IMR-90 (cell line): ENCODE measurements around the gene ZNF213. TPM values are rescaled to one million over a fixed set of nuclear protein-coding genes. Genes with fewer than 3 reads are reported as not detected.

Experiments used
- ATAC-seq: fragments of 200-7000 bp; cut with Tn5 transposase; 2 replicates; pipeline ENCODE4 v1.9.1; 2020; ENCODE audit warnings: low read depth, mild to moderate bottlenecking, moderate library complexity
- BruUV-seq: library from RNA; stranded (reverse); fragments of 400-500 nt; replicated peaks from 2 replicates; lab custom pipeline; 2021; lab: Mats Ljungman, UMichigan
- CTCF ChIA-PET: fragments of 300-600 bp; formaldehyde crosslinking; extraction: SDS; loops from one replicate; lab custom pipeline; 2021; ENCODE audit warnings: antibody characterized with exemption; lab: Yijun Ruan, JAX
- POLR2A ChIA-PET: fragments of 300-600 bp; sonication (Branson Sonifier 250); formaldehyde crosslinking; loops from one replicate; lab custom pipeline; 2022; ENCODE audit warnings: antibody characterized with exemption; ENCODE audit not compliant: unreplicated experiment; lab: Charles Lee
- DNase-seq: peaks from one replicate; pipeline ENCODE4 v3.0.0; 2013
- H2AFZ ChIP-seq: replicated peaks from 2 replicates; pipeline ENCODE3; 2013; ENCODE audit warnings: low read length, mild to moderate bottlenecking; ENCODE audit not compliant: poor library complexity
- H2AK5ac ChIP-seq: 2 replicates; pipeline ENCODE4 v1.6.1; 2013; ENCODE audit warnings: low read depth, low read length, inconsistent platforms
- H2AK9ac ChIP-seq: replicated peaks from 2 replicates; pipeline ENCODE3; 2013; ENCODE audit warnings: mild to moderate bottlenecking, low read depth, low read length, moderate library complexity; ENCODE audit not compliant: poor library complexity
- H2BK120ac ChIP-seq: 2 replicates; pipeline ENCODE4 v1.6.1; 2013; ENCODE audit warnings: low read depth, low read length, inconsistent platforms
- H2BK15ac ChIP-seq: 3 replicates; pipeline ENCODE4 v1.6.1; 2013; ENCODE audit warnings: low read depth, low read length, inconsistent platforms
- H2BK20ac ChIP-seq: 2 replicates; pipeline ENCODE4 v1.6.1; 2013; ENCODE audit warnings: low read depth, mild to moderate bottlenecking, inconsistent platforms, low read length, moderate library complexity
- H2BK5ac ChIP-seq: 2 replicates; pipeline ENCODE4 v1.6.1; 2013; ENCODE audit warnings: mild to moderate bottlenecking, low read depth, low read length, inconsistent platforms; ENCODE audit not compliant: poor library complexity, severe bottlenecking
- H3K14ac ChIP-seq: replicated peaks from 2 replicates; pipeline ENCODE4 v1.6.1; 2013; ENCODE audit warnings: low read depth, low read length, inconsistent platforms
- H3K18ac ChIP-seq: 2 replicates; pipeline ENCODE4 v1.6.1; 2013; ENCODE audit warnings: low read depth, low read length, control low read depth
- H3K23ac ChIP-seq: 2 replicates; pipeline ENCODE4 v1.6.1; 2013; ENCODE audit warnings: low read depth, low read length, inconsistent platforms
- H3K27ac ChIP-seq: 2 replicates; pipeline ENCODE4 v1.5.1; 2013; ENCODE audit warnings: mild to moderate bottlenecking, control low read depth, low read length; ENCODE audit not compliant: insufficient read depth
- H3K27me3 ChIP-seq: 2 replicates; pipeline ENCODE4 v1.6.1; 2013; ENCODE audit warnings: low read length; ENCODE audit not compliant: control insufficient read depth, insufficient read depth
- H3K36me3 ChIP-seq: 2 replicates; pipeline ENCODE4 v1.6.1; 2013; ENCODE audit warnings: low read length, mixed read lengths; ENCODE audit not compliant: control insufficient read depth, insufficient read depth
- H3K4ac ChIP-seq: 2 replicates; pipeline ENCODE4 v1.6.1; 2013; ENCODE audit warnings: low read depth, low read length, inconsistent platforms
- H3K4me1 ChIP-seq: 2 replicates; pipeline ENCODE4 v1.6.1; 2013; ENCODE audit warnings: low read length, mixed read lengths; ENCODE audit not compliant: control insufficient read depth, insufficient read depth
- H3K4me2 ChIP-seq: 2 replicates; pipeline ENCODE4 v1.6.1; 2013; ENCODE audit warnings: low read depth, mild to moderate bottlenecking, control low read depth, low read length, moderate library complexity
- H3K4me3 ChIP-seq: 2 replicates; pipeline ENCODE4 v1.5.1; 2013; ENCODE audit warnings: low read depth, mild to moderate bottlenecking, control low read depth, low read length, moderate library complexity; ENCODE audit not compliant: insufficient read depth
- H3K56ac ChIP-seq: 2 replicates; pipeline ENCODE4 v1.6.1; 2013; ENCODE audit warnings: low read length, inconsistent platforms; ENCODE audit not compliant: insufficient read depth; ENCODE audit errors: extremely low read depth
- H3K79me1 ChIP-seq, 2 experiments: 2 replicates each; pipeline ENCODE4 v1.6.1; 2013; ENCODE audit warnings: low read length in 2 of 2, inconsistent platforms in 1 of 2, low read depth in 1 of 2
- H3K9ac ChIP-seq: 2 replicates; pipeline ENCODE4 v1.6.1; 2013; ENCODE audit warnings: low read depth, low read length, control low read depth
- H3K9me1 ChIP-seq: 2 replicates; pipeline ENCODE4 v1.6.1; 2013; ENCODE audit warnings: low read length, inconsistent platforms; ENCODE audit not compliant: insufficient read depth
- H3K9me3 ChIP-seq: 2 replicates; pipeline ENCODE4 v1.6.1; 2013; ENCODE audit warnings: low read length; ENCODE audit not compliant: control insufficient read depth, insufficient read depth
- H4K20me1 ChIP-seq: 2 replicates; pipeline ENCODE4 v1.6.1; 2013; ENCODE audit warnings: low read length, inconsistent platforms; ENCODE audit not compliant: insufficient read depth
- H4K5ac ChIP-seq: 2 replicates; pipeline ENCODE4 v1.6.1; 2013; ENCODE audit warnings: mild to moderate bottlenecking, low read depth, low read length, control low read depth
- H4K8ac ChIP-seq, 2 experiments: 2 replicates each; pipeline ENCODE4 v1.6.1; 2013; ENCODE audit warnings: low read depth in 2 of 2, low read length in 2 of 2, control low read depth in 1 of 2, inconsistent platforms in 1 of 2
- H4K91ac ChIP-seq: 2 replicates; pipeline ENCODE4 v1.6.1; 2013; ENCODE audit warnings: low read depth, low read length, inconsistent platforms; ENCODE audit not compliant: insufficient read depth
- BHLHE40 ChIP-seq: fragments of 150-350 bp; IDR thresholded peaks from 2 replicates; pipeline ENCODE4 v1.6.1; 2016; ENCODE audit warnings: mild to moderate bottlenecking, low read depth, low read length
- FOS ChIP-seq: fragments of 150-350 bp; IDR thresholded peaks from 2 replicates; pipeline ENCODE4 v1.6.1; 2016; ENCODE audit warnings: low read depth, low read length
- MXI1 ChIP-seq: IDR thresholded peaks from 2 replicates; pipeline ENCODE4 v1.6.1; 2012; ENCODE audit warnings: low read depth, mild to moderate bottlenecking, low read length, moderate library complexity, borderline replicate concordance
- POLR2A ChIP-seq: IDR thresholded peaks from 2 replicates; pipeline ENCODE4 v1.6.1; 2012; ENCODE audit warnings: mild to moderate bottlenecking, low read depth, low read length
- RAD21 ChIP-seq: IDR thresholded peaks from 2 replicates; pipeline ENCODE4 v1.6.1; 2012; ENCODE audit warnings: low read length, improper control_type of control experiment
- RCOR1 ChIP-seq: IDR thresholded peaks from 2 replicates; pipeline ENCODE4 v1.6.1; 2012; ENCODE audit warnings: mild to moderate bottlenecking, low read length, improper control_type of control experiment; ENCODE audit not compliant: insufficient replicate concordance
- RFX5 ChIP-seq: IDR thresholded peaks from 2 replicates; pipeline ENCODE4 v1.8.0; 2012; ENCODE audit warnings: low read depth, mild to moderate bottlenecking, low read length, moderate library complexity
- WGBS, 2 experiments: methylation state at CpG; one replicate each; pipeline versions ENCODE4 v1.1.5 to v1.1.7; 2013; ENCODE audit warnings: missing lambda C conversion rate in 2 of 2; ENCODE audit not compliant: insufficient read length in 1 of 2; ENCODE audit errors: extremely low coverage in 2 of 2; 5-methylcytosine and 5-hydroxymethylcytosine counted together
- dilution Hi-C: fragments of 300-500 bp; cut with HindIII; formaldehyde crosslinking; loops from one replicate; pipeline ENCODE4 v1.14.3; 2018; ENCODE audit warnings: low sequenced_read_pairs; ENCODE audit not compliant: unreplicated experiment
- in situ Hi-C: fragments of 300-500 bp; cut with MboI; formaldehyde crosslinking; loops from 3 replicates; pipeline ENCODE4 v1.14.3; 2019; ENCODE audit warnings: low sequenced_read_pairs, inconsistent platforms, mixed read lengths
- intact Hi-C: fragments of 100-400 bp; cut with micrococcal nuclease; formaldehyde crosslinking; loops from 2 replicates; pipeline ENCODE4 v1.10.0; 2022
- polyA plus RNA-seq, 3 experiments: library from polyadenylated mRNA; depleted of rRNA; stranded (reverse); fragments of >200 nt; gene quantifications; 2 replicates each; pipeline ENCODE4 v1.2.3, GENCODE V29; 2012; ENCODE audit warnings: low replicate concordance in 1 of 3
- total RNA-seq: library from RNA; depleted of rRNA; stranded (reverse); fragments of >200 nt; gene quantifications from 2 replicates; pipeline ENCODE4 v1.2.3, GENCODE V29; 2012
- TF ChIP-seq, protein P1 (sequence below): conservative IDR thresholded peaks from 2 replicates; pipeline ENCODE4 v1.5.1; 2012; ENCODE audit warnings: mild to moderate bottlenecking, low read depth, low read length, improper control_type of control experiment

ZNF213 gene
- total and polyA plus RNA-seq, 2 of the 4 experiments (the other 2 are of a cell fraction) = 0.72 to 4.0 TPM

DNA sequence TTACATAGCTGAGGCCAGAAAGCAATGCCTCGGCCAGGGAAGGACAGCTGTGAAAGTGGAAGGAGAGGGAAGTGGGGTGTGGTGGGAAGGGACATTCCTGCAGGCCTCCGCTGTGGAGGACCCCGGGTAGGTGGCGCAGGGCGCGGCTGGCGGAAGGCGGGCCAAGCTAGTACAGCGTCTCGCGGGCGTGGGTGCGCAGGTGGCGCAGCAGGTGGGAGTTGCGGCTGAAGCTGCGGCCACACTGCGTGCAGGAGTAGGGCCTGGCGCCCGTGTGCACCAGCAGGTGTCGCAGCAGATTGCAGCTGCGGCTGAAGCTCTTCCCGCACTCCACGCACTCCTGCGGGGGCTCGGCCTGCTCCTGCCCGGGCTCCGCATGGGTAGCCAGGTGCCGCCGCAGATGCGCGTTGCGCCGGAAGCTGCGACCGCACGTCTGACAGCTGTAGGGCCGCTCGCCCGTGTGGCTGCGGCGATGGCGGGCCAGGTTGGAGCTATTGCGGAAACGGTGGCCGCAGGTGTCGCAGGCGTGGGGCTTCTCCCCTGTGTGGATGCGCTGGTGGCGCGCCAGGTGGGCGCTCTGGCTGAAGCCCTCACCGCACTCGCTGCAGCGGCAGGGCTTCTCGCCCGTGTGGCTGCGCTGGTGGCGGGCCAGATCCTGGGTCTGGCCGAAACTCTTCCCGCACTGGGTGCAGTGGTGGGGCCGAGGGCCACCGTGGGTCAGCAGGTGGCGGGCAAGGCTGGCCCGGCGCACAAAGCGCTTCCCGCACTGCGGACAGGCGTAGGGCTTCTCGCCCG is 45.7 kb upstream of the ZNF213 start:
- Histone ChIP-seq H2BK20ac (no peak overlapping the region), H2BK15ac (no peak overlapping the region), H4K91ac (no peak overlapping the region), H3K27me3 (peaks cover 28% of the 10 kb centered on the region), H3K18ac (no peak overlapping the region), H3K79me1 (no peaks in the 10 kb centered on the region), H2BK120ac (no peak overlapping the region), H3K27ac (no peak overlapping the region), H2AFZ (no peak overlapping the region), H3K36me3 (no peaks in the 10 kb centered on the region), H3K4me1 (no peaks in the 10 kb centered on the region), H3K4me2 (no peak overlapping the region), H3K14ac (no peak overlapping the region), H3K9me1 (no peaks in the 10 kb centered on the region), H4K8ac (no peak overlapping the region), H2AK9ac (no peak overlapping the region), H3K4ac (no peak overlapping the region), H2AK5ac (no peak overlapping the region), H3K9ac (no peak overlapping the region), H3K23ac (no peak overlapping the region), H4K20me1 (no peaks in the 10 kb centered on the region), H2BK5ac (no peak overlapping the region), H4K5ac (no peak overlapping the region), H3K9me3 (no peaks in the 10 kb centered on the region), H3K56ac (no peak overlapping the region), H3K4me3 (no peak overlapping the region)
- CTCF ChIA-PET = no interaction called here
- intact Hi-C loops (no loop called here), dilution Hi-C loops (no loop called here), in situ Hi-C loops (no loop called here)
- WGBS, 2 experiments = 93% methylated on average over 45 of the region's 71 CpGs; no CpG with 5 or more reads in 1 of the 2 experiments
- no TSS peak for BruUV-seq
- TF ChIP-seq RFX5 (no peak), BHLHE40 (no peak), FOS (no peak), MXI1 (no peak), RCOR1 (no peak), RAD21 (no peak), POLR2A (no peak)
- TF ChIP-seq, protein P1, sequence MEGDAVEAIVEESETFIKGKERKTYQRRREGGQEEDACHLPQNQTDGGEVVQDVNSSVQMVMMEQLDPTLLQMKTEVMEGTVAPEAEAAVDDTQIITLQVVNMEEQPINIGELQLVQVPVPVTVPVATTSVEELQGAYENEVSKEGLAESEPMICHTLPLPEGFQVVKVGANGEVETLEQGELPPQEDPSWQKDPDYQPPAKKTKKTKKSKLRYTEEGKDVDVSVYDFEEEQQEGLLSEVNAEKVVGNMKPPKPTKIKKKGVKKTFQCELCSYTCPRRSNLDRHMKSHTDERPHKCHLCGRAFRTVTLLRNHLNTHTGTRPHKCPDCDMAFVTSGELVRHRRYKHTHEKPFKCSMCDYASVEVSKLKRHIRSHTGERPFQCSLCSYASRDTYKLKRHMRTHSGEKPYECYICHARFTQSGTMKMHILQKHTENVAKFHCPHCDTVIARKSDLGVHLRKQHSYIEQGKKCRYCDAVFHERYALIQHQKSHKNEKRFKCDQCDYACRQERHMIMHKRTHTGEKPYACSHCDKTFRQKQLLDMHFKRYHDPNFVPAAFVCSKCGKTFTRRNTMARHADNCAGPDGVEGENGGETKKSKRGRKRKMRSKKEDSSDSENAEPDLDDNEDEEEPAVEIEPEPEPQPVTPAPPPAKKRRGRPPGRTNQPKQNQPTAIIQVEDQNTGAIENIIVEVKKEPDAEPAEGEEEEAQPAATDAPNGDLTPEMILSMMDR = no peak
- ATAC-seq (no peak), DNase-seq (no peak)
- POLR2A ChIA-PET = no interaction called here
